Subcutaneous adipose tissue (tissue), 4 donors: Measurements from ENCODE around the gene TIAM1. TPM values are rescaled to one million over a fixed set of nuclear protein-coding genes. Genes with fewer than 3 reads are reported as not detected.

Experiments used
- total RNA-seq, 4 donors: library from RNA; depleted of rRNA; stranded (reverse); fragments of >200 nt; gene quantifications; one replicate each; pipeline ENCODE4 v1.1.0, GENCODE V29; 2016
- TF ChIP-seq, protein P1 (sequence below): fragments of 450-650 bp; IDR thresholded peaks from one replicate; pipeline ENCODE4 v1.5.1; 2016; ENCODE audit warnings: low read depth, mild to moderate bottlenecking, control low read depth, antibody characterized with exemption, moderate library complexity

The TIAM1 gene
- total RNA-seq, 4 donors from 2014 or later: 5.1 to 27.4 (median 14.7) TPM

DNA sequence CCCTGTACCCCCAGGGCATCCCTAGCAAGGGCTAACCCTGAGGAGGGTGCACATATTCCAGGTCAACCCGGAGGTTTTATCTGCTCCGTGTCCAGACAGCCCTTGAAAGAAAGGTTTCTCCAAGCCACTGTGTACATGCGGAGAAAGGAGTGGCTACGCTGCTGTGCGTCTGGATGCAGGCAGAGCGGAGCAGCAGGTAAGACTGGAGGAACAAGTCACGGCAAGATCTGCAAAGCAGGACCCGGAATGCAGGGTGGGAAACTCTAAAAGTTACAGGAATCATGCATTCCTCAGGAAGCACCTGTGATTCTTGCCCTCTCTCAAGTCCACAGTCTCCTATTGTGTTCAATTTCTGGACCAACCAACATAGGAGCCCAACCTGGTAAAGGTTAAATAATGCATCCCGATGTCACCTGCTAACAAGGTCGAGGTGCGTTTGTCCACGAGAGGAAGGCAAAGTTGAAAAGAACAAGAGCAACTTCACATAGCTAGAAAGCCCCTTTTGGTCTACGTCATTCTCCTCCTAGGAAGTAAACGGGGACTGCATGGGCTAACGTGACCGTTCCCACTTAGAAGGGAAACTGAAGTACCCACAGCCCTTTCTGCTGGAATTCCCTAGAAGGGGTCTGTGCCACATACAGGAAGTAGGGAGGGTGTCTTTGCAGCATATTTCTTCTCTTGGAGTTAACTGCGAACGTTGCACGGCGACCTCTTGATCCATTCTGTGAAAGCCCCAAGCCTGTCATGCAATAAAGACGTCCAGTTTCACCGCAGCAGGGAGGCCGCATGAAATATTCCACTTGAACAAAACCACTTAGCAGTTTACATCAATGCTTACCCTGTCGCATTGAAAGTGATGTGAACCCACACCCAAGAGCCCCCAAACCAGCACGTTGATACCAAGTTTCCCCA is 5.8 kb downstream of the TIAM1 start:
- TF ChIP-seq, protein P1, sequence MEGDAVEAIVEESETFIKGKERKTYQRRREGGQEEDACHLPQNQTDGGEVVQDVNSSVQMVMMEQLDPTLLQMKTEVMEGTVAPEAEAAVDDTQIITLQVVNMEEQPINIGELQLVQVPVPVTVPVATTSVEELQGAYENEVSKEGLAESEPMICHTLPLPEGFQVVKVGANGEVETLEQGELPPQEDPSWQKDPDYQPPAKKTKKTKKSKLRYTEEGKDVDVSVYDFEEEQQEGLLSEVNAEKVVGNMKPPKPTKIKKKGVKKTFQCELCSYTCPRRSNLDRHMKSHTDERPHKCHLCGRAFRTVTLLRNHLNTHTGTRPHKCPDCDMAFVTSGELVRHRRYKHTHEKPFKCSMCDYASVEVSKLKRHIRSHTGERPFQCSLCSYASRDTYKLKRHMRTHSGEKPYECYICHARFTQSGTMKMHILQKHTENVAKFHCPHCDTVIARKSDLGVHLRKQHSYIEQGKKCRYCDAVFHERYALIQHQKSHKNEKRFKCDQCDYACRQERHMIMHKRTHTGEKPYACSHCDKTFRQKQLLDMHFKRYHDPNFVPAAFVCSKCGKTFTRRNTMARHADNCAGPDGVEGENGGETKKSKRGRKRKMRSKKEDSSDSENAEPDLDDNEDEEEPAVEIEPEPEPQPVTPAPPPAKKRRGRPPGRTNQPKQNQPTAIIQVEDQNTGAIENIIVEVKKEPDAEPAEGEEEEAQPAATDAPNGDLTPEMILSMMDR: no peak

DNA sequence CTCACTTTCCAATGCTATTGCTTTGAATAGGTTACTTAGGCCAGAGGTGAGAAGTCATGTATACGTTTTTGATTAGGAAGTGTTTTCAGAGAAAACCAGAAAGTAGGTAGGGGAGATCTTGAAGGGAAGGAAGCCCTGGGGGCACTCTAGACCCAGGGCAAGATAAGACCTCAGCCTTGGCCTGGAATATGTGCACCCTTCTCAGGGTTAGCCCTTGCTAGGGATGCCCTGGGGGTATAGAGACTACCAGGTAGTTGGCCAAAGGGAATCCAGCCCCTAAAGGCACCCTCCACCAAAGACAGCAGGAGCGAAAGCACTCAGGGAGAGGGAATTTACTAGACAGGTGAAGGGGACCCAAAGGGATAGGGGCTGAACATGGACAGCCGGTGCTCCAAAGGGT is 7.0 kb downstream of the TIAM1 start:
- TF ChIP-seq, protein P1: no peak

DNA sequence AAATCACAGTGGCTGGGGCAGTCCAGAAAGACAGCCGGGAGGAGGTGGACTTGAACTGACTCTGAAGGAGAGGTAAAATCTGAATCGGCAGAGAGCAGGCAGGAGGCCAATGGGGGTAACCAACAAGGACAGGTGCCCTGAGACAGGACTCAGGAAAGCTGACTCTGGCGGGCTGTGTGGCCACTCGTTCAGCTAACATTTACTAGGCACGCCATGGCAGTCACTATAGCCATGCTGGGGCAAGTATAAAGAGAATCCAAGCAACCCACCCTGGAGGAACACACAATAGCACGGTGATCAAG is 7.4 kb downstream of the TIAM1 start:
- TF ChIP-seq, protein P1: no peak

DNA sequence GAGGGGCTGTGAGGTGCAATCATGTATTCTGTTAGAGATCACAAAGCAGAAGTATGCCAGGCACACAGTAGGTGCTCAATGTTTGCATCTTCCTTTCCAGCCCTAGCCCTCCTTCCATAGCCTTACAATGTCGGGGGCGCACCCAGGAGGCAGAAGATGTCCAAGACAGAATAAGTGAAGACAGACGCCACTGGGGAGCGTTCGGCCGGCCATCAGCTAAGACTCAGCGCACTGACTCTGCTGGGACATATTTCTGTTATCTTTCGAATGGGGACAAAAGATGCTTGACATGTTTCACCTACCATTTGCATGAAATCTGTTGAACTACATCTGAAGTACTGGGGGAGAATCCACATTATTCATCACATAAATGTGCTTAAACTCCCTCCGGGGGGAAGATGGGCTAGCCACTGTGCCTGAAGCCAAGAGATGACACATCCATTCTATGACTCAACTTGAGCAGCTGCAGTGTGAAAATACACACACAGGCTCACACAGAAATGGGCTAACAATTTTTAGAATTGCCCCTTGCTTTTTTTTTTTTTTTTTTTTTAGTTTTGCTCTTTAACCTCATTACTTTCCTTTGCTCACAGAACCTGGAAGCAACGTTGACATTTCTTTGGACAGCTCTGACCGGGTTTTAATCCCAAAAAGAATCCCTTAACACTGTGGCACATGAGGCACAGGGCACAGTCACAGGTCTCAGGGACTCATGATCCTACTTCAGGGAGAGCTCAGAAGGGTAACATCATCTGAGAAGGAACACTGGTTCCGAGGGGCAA is 7.9 kb downstream of the TIAM1 start:
- TF ChIP-seq, protein P1: no peak

DNA sequence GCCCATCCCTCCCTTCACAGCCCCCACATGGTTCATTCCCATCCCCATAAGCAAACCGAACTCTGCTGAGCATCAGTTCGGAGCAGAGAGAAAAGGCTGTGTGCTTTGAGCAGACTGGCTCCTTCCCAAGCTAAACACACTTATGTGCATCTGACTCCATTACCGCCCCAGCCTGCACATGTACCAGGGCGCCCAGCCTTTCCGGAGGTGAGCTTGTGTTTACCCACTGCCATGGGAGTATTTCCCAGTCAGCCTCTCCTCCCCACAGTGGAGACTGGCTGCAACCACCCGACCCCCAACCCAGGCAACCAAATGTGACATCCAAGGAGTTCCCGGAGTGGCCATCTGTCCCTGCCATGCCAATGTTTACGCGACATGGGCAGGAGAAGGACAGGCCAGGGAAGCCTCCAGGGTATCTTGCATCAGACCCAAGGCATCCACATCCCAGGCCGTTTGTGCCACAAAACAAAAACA is 9.4 kb downstream of the TIAM1 start:
- TF ChIP-seq, protein P1: no peak

DNA sequence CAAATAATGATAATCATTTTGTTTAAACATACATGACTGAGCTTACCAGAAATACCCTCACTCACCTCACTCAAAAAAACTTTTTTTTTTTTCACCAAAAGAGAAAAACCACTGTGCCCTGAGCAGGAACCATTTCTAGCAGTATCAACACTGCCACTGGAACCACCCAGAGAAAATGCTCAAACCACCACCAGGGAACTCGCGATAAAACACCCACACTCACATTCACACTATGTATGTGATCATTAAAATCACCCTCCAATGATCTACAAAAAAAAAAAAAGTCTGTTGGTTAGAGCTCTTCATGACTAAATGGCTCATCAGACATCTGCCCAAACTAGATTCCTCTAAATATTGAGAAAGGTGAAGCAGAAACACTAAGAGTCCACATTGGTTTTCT is 11.5 kb downstream of the TIAM1 start:
- TF ChIP-seq, protein P1: no peak

DNA sequence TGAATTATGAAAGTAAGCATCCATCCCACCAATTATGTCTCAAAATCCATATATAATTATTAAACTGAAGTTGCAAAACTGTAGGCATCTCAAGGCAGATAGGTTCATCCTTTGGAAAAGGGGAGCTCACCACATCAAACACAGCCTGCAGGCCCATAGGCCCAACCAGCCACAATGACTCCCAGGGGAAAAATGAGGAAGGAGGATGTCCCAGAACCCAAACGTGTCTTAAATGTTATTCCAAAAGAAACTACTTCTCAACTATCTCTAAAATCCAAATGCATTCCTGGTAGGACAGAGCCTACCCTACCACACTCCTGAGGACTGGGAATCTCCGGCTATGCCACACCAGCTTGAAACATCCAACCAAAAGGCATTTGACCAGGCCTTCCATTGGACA is 12.8 kb downstream of the TIAM1 start:
- TF ChIP-seq, protein P1: no peak
